WTC11 (cell line): Measurements from ENCODE around the gene CLEC18B. TPM values are rescaled to one million over a fixed set of nuclear protein-coding genes. Genes with fewer than 3 reads are reported as not detected.

ENCODE experiments used
- ATAC-seq: fragments of 200-7000 bp; cut with Tn5 transposase; 2 replicates; pipeline ENCODE4 v1.10.0; 2021; ENCODE audit warnings: mild to moderate bottlenecking, moderate library complexity
- CTCF ChIA-PET: fragments of 300-600 bp; sonication (Branson Sonifier 250); formaldehyde crosslinking; loops from one replicate; lab custom pipeline; 2021; ENCODE audit warnings: antibody characterized with exemption; lab: Charles Lee
- POLR2A ChIA-PET: fragments of 350-600 bp; sonication (Branson Sonifier 250); formaldehyde crosslinking; loops from one replicate; lab custom pipeline; 2021; ENCODE audit warnings: antibody characterized with exemption; lab: Charles Lee
- DNase-seq: peaks from one replicate; pipeline ENCODE4 v3.0.0; 2021; ENCODE audit warnings: low spot score
- H3K27ac Mint-ChIP-seq: 2 replicates; pipeline ENCODE4 v1.8.0; 2021; ENCODE audit warnings: mixed read lengths
- H3K27me3 Mint-ChIP-seq: 2 replicates; pipeline ENCODE4 v1.8.0; 2021; ENCODE audit warnings: low read depth, mild to moderate bottlenecking, moderate library complexity, mixed read lengths
- H3K36me3 Mint-ChIP-seq: 2 replicates; pipeline ENCODE4 v1.8.0; 2021; ENCODE audit warnings: mixed read lengths
- H3K4me1 Mint-ChIP-seq: 2 replicates; pipeline ENCODE4 v1.8.0; 2022; ENCODE audit warnings: mixed read lengths
- H3K4me3 Mint-ChIP-seq: 2 replicates; pipeline ENCODE4 v1.8.0; 2021; ENCODE audit warnings: mild to moderate bottlenecking, moderate library complexity, mixed read lengths
- H3K9me3 Mint-ChIP-seq: 2 replicates; pipeline ENCODE4 v1.8.0; 2021; ENCODE audit warnings: mixed read lengths
- ATF2 ChIP-seq: sonication (generic); formaldehyde crosslinking; IDR thresholded peaks from 2 replicates; pipeline ENCODE4 v1.8.1; 2022; ENCODE audit warnings: low read depth, missing genetic modification reagents, borderline replicate concordance
- ATF3 ChIP-seq: sonication (generic); formaldehyde crosslinking; conservative IDR thresholded peaks from 2 replicates; pipeline ENCODE4 v1.8.1; 2022; ENCODE audit warnings: mild to moderate bottlenecking, missing genetic modification reagents
- ATF6 ChIP-seq: sonication (generic); formaldehyde crosslinking; IDR thresholded peaks from 2 replicates; pipeline ENCODE4 v1.8.1; 2023; ENCODE audit warnings: mild to moderate bottlenecking, missing genetic modification reagents
- HMGA2 ChIP-seq: fragments of 250-450 bp; sonication (Bioruptor Pico); IDR thresholded peaks from 2 replicates; pipeline ENCODE4 v1.4.0; 2021; ENCODE audit warnings: mild to moderate bottlenecking, moderate library complexity
- JAZF1 ChIP-seq: fragments of 250-450 bp; sonication (Bioruptor Pico); IDR thresholded peaks from 2 replicates; pipeline ENCODE4 v1.9.0; 2021; ENCODE audit warnings: moderate library complexity, mild to moderate bottlenecking, inconsistent platforms
- KAT7 ChIP-seq: sonication (generic); formaldehyde crosslinking; IDR thresholded peaks from 2 replicates; pipeline ENCODE4 v1.8.1; 2023; ENCODE audit warnings: missing genetic modification reagents, mild to moderate bottlenecking, borderline replicate concordance
- NFATC4 ChIP-seq: fragments of 250-450 bp; sonication (Bioruptor Pico); IDR thresholded peaks from 2 replicates; pipeline ENCODE4 v1.9.0; 2021; ENCODE audit warnings: mild to moderate bottlenecking
- NFYB ChIP-seq: sonication (generic); formaldehyde crosslinking; conservative IDR thresholded peaks from 2 replicates; pipeline ENCODE4 v1.8.0; 2022; ENCODE audit warnings: low read depth, missing genetic modification reagents
- SMAD3 ChIP-seq: sonication (generic); formaldehyde crosslinking; IDR thresholded peaks from 2 replicates; pipeline ENCODE4 v1.8.0; 2022; ENCODE audit warnings: missing genetic modification reagents, mild to moderate bottlenecking, borderline replicate concordance
- STAT6 ChIP-seq: sonication (generic); formaldehyde crosslinking; conservative IDR thresholded peaks from 2 replicates; pipeline ENCODE4 v1.8.1; 2023; ENCODE audit warnings: mild to moderate bottlenecking, low read depth, missing genetic modification reagents, moderate library complexity
- USF2 ChIP-seq: sonication (generic); formaldehyde crosslinking; IDR thresholded peaks from 2 replicates; pipeline ENCODE4 v1.8.1; 2023; ENCODE audit warnings: mild to moderate bottlenecking, missing genetic modification reagents, moderate library complexity
- ZNF423 ChIP-seq: fragments of 250-450 bp; sonication (Bioruptor Pico); IDR thresholded peaks from 2 replicates; pipeline ENCODE4 v2.1.2; 2022; ENCODE audit warnings: mild to moderate bottlenecking, moderate library complexity
- ZNF671 ChIP-seq: fragments of 250-450 bp; sonication (Bioruptor Pico); IDR thresholded peaks from 2 replicates; pipeline ENCODE4 v1.8.0; 2021; ENCODE audit warnings: mild to moderate bottlenecking
- total RNA-seq: library from RNA; stranded (reverse); gene quantifications from 3 replicates; pipeline ENCODE4 v1.2.3, GENCODE V29; 2021
- TF ChIP-seq, protein P1 (sequence below): sonication (generic); formaldehyde crosslinking; IDR thresholded peaks from 2 replicates; pipeline ENCODE4 v1.8.0; 2022; ENCODE audit warnings: mild to moderate bottlenecking, missing genetic modification reagents

The CLEC18B gene
- total RNA-seq, 1 experiment from 2014 or later: 0.20 TPM

- H3K4me3 Mint-ChIP-seq: no peak overlapping the region
- H3K27ac Mint-ChIP-seq: 0 out of 2 replicates have a peak overlapping the region, but pooled peaks have one; percentile 7
- peaks cover 42% of the 10 kb centered on the region for H3K36me3 Mint-ChIP-seq
- TF ChIP-seq USF2 (CRISPR knock-in tag): no peak
- TF ChIP-seq STAT6 (CRISPR knock-in tag): no peak
- TF ChIP-seq JAZF1 (CRISPR knock-in tag): no peak
- TF ChIP-seq, protein P1, sequence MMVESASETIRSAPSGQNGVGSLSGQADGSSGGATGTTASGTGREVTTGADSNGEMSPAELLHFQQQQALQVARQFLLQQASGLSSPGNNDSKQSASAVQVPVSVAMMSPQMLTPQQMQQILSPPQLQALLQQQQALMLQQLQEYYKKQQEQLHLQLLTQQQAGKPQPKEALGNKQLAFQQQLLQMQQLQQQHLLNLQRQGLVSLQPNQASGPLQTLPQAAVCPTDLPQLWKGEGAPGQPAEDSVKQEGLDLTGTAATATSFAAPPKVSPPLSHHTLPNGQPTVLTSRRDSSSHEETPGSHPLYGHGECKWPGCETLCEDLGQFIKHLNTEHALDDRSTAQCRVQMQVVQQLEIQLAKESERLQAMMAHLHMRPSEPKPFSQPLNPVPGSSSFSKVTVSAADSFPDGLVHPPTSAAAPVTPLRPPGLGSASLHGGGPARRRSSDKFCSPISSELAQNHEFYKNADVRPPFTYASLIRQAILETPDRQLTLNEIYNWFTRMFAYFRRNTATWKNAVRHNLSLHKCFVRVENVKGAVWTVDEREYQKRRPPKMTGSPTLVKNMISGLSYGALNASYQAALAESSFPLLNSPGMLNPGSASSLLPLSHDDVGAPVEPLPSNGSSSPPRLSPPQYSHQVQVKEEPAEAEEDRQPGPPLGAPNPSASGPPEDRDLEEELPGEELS (CRISPR knock-in tag): no peak
- TF ChIP-seq ATF6 (CRISPR knock-in tag): no peak
- TF ChIP-seq ATF3 (CRISPR knock-in tag): no peak
- no peak for TF ChIP-seq ZNF671 (CRISPR knock-in tag)
- no peak for TF ChIP-seq NFATC4 (CRISPR knock-in tag)
- TF ChIP-seq SMAD3 (CRISPR knock-in tag): no peak
- no peaks in the 10 kb centered on the region for H3K4me1 Mint-ChIP-seq
- ATAC-seq: no peak
- POLR2A ChIA-PET: no interaction called here
- no peaks in the 10 kb centered on the region for H3K9me3 Mint-ChIP-seq
- DNase-seq: no peak
- no peaks in the 10 kb centered on the region for H3K27me3 Mint-ChIP-seq
- CTCF ChIA-PET: no interaction called here
Measured at GRCh38 chr16:74448990-74449389, 27.7 kb upstream of the CLEC18B start.

DNA sequence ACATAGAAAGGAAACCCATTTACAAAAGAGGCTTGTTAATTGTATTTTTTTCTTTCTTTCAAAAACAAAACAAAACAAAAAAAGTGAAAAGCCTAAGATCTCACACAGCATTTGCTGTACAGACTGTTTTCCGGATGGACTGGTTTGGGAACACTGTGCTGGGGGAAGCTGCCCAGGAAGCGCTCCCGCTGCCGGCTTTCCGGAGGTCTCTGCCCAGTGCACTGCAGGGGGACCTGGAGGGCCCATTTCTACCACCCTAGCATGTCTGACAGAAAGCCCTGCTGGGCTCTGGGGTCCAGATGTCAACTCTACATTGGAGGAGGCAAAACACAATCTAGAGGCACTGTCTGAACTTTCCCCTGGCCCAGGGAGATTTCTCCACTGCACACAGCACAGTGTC is 26.3 kb upstream of the CLEC18B start:
- ATAC-seq (no peak), DNase-seq (no peak)
- POLR2A ChIA-PET: no interaction called here
- Mint-ChIP-seq H3K36me3 (peaks cover 35% of the 10 kb centered on the region), H3K9me3 (no peaks in the 10 kb centered on the region), H3K4me3 (no peak overlapping the region), H3K27me3 (no peaks in the 10 kb centered on the region), H3K4me1 (no peaks in the 10 kb centered on the region), H3K27ac (peak overlapping the region; percentile 29; the same call in 1 of the 2 replicates)
- no peak for TF ChIP-seq HMGA2 (CRISPR knock-in tag)
- TF ChIP-seq KAT7 (CRISPR knock-in tag): no peak
- no peak for TF ChIP-seq ATF2
- TF ChIP-seq NFYB: no peak
- no peak for TF ChIP-seq ZNF423 (CRISPR knock-in tag)
- CTCF ChIA-PET: no interaction called here
